AG09319 (cell line): ENCODE data around the gene POU6F2.

Experiments
- DNase-seq: peaks from one replicate; pipeline ENCODE4 v3.0.0-alpha.2; 2010; ENCODE audit warnings: low read depth; ENCODE audit errors: extremely low read depth
- CTCF ChIP-seq: IDR thresholded peaks from 2 replicates; pipeline ENCODE4 v1.5.1; 2011; ENCODE audit warnings: low read depth, mild to moderate bottlenecking, inconsistent platforms, low read length, moderate library complexity

Gene POU6F2

GRCh38 chr7:38977685-38978084 is at the start of gene POU6F2:
Gene POU6F2, plus strand, starts transcription at chr7:38977909. Its CDS starts 45 bp downstream, at chr7:38977954.
- DNase-seq, result no peak
- TF ChIP-seq CTCF, result no peak

- no peak for DNase-seq
- no peak for TF ChIP-seq CTCF
Observed at GRCh38 chr7:38928506-38928905, 49.2 kb upstream of the POU6F2 start.

GRCh38 chr7:38929460-38930171 is 48.1 kb upstream of the POU6F2 start:
- TF ChIP-seq CTCF, result no peak
- DNase-seq, result no peak

GRCh38 chr7:38932509-38933168 is 45.1 kb upstream of the POU6F2 start:
- peak; percentile 99 for TF ChIP-seq CTCF
- peak; percentile 10 for DNase-seq

GRCh38 chr7:38934051-38934450 is 43.7 kb upstream of the POU6F2 start:
- no peak for DNase-seq
- no peak for TF ChIP-seq CTCF

- no peak for DNase-seq
- no peak for TF ChIP-seq CTCF
Observed at GRCh38 chr7:38934536-38934935, 43.2 kb upstream of the POU6F2 start.

- TF ChIP-seq CTCF, result no peak
- no peak for DNase-seq
Observed at GRCh38 chr7:38936641-38937040, 41.1 kb upstream of the POU6F2 start.
